K562 (cell line): ENCODE data around the gene DVL2. TPM values are rescaled to one million over a fixed set of nuclear protein-coding genes. Genes with fewer than 3 reads are reported as not detected.

Experiments used
- ATAC-seq: fragments of 200-7000 bp; cut with Tn5 transposase; 3 replicates; pipeline ENCODE4 v1.9.1; 2020; ENCODE audit warnings: moderate library complexity
- BruUV-seq: library from RNA; stranded (reverse); fragments of 400-500 nt; replicated peaks from 2 replicates; lab custom pipeline; 2021; lab: Mats Ljungman, UMichigan
- CTCF ChIA-PET: fragments of 300-600 bp; formaldehyde crosslinking; extraction: SDS; loops from one replicate; lab custom pipeline; 2021; ENCODE audit warnings: low intra/inter-chr PET ratio; lab: Yijun Ruan, JAX
- POLR2A ChIA-PET: fragments of 300-600, 350-650 bp; sonication (Branson Sonifier 250); formaldehyde crosslinking; extraction: SDS; loops from one replicate; lab custom pipeline; 2021; ENCODE audit warnings: antibody characterized with exemption, inconsistent platforms; lab: Yijun Ruan, JAX
- DNase-seq, 4 experiments: peaks; one replicate each; pipeline versions ENCODE4 v3.0.0 to v3.0.0-alpha.2; 2011 to 2018; ENCODE audit warnings: low spot score in 3 of 4, mixed read lengths in 3 of 4; ENCODE audit errors: extremely low read depth in 1 of 4
- FAIRE-seq: peaks from 2 replicates; lab custom pipeline; 2011; peaks lifted over from hg19 to GRCh38; lab: Jason Lieb, UNC
- H2AFZ ChIP-seq: 2 replicates; pipeline ENCODE4 v1.6.0; 2011; ENCODE audit warnings: low read depth, low read length, control low read depth, inconsistent platforms
- H3K27ac ChIP-seq: fragments of 200-600 bp; 3 replicates; pipeline ENCODE4 v1.8.0; 2011; ENCODE audit warnings: low read depth, mild to moderate bottlenecking, control low read depth, inconsistent platforms, low read length, moderate library complexity, mixed read lengths; ENCODE audit errors: extremely low read depth
- H3K27me3 ChIP-seq, 2 experiments: fragments of 300-600 bp in 1 of 2; 2 replicates in 1 of 2; 3 replicates in 1 of 2; pipeline versions ENCODE4 v1.6.0 to v1.8.0; 2011; ENCODE audit warnings: inconsistent platforms in 2 of 2, low read length in 2 of 2, mild to moderate bottlenecking in 1 of 2, mixed read lengths in 1 of 2, moderate library complexity in 1 of 2; ENCODE audit not compliant: control insufficient read depth in 2 of 2, insufficient read depth in 2 of 2
- H3K36me3 ChIP-seq: fragments of 300-600 bp; 3 replicates; pipeline ENCODE4 v1.8.0; 2011; ENCODE audit warnings: mild to moderate bottlenecking, low read length, inconsistent platforms; ENCODE audit not compliant: control insufficient read depth, insufficient read depth
- H3K4me1 ChIP-seq, 2 experiments: fragments of 200-600 bp in 1 of 2; replicated peaks in 1 of 2; 2 replicates in 1 of 2; 3 replicates in 1 of 2; pipeline versions ENCODE4 v1.5.1 to v1.8.0; 2011; ENCODE audit warnings: inconsistent platforms in 2 of 2, low read length in 2 of 2, mild to moderate bottlenecking in 1 of 2, mixed read lengths in 1 of 2, moderate library complexity in 1 of 2; ENCODE audit not compliant: control insufficient read depth in 2 of 2, insufficient read depth in 2 of 2
- H3K4me2 ChIP-seq: 2 replicates; pipeline ENCODE4 v1.6.1; 2011; ENCODE audit warnings: low read length, control low read depth, inconsistent platforms, mixed read lengths; ENCODE audit not compliant: insufficient read depth
- H3K4me3 ChIP-seq: fragments of 200-600 bp; sonication (generic), shearing (Covaris generic); 2 replicates; pipeline ENCODE4 v1.5.1; 2016; ENCODE audit warnings: control low read depth, inconsistent platforms
- H3K79me2 ChIP-seq: fragments of 200-600 bp; 3 replicates; pipeline ENCODE4 v1.8.0; 2011; ENCODE audit warnings: low read length, inconsistent platforms; ENCODE audit not compliant: control insufficient read depth, insufficient read depth
- H3K9ac ChIP-seq, 2 experiments: 2 replicates each; pipeline versions ENCODE4 v1.6.0 to v1.6.1; 2011; ENCODE audit warnings: low read depth in 2 of 2, low read length in 2 of 2, control low read depth in 1 of 2, inconsistent platforms in 1 of 2, mild to moderate bottlenecking in 1 of 2, mixed read lengths in 1 of 2; ENCODE audit not compliant: insufficient read depth in 1 of 2
- H3K9me1 ChIP-seq: one replicate; pipeline ENCODE4 v1.6.0; 2011; ENCODE audit warnings: inconsistent platforms, mild to moderate bottlenecking, low read length, moderate library complexity; ENCODE audit not compliant: control insufficient read depth, insufficient read depth
- H3K9me3 ChIP-seq: replicated peaks from 2 replicates; pipeline ENCODE4 v1.5.1; 2011; ENCODE audit warnings: low read depth, low read length, inconsistent platforms; ENCODE audit not compliant: control insufficient read depth, insufficient read depth
- H4K20me1 ChIP-seq: replicated peaks from 2 replicates; pipeline ENCODE4 v1.6.1; 2011; ENCODE audit warnings: low read length, inconsistent platforms, mixed read lengths; ENCODE audit not compliant: control insufficient read depth, insufficient read depth
- ATF3 ChIP-seq, 2 experiments: fragments of 450-650 bp in 1 of 2; sonication (generic) in 1 of 2; formaldehyde crosslinking in 1 of 2; IDR thresholded peaks in 1 of 2; conservative IDR thresholded peaks in 1 of 2; 2 replicates each; pipeline versions ENCODE4 v1.6.1 to v1.8.1; 2016 to 2023; ENCODE audit warnings: mild to moderate bottlenecking in 2 of 2, moderate library complexity in 2 of 2, inconsistent platforms in 1 of 2, missing genetic modification reagents in 1 of 2
- ELK1 ChIP-seq: sonication (generic); formaldehyde crosslinking; IDR thresholded peaks from 2 replicates; pipeline ENCODE4 v1.8.1; 2022; ENCODE audit warnings: missing genetic modification reagents
- ERF ChIP-seq: fragments of 450-650 bp; formaldehyde crosslinking; IDR thresholded peaks from 2 replicates; pipeline ENCODE4 v1.4.0; 2020; ENCODE audit warnings: mild to moderate bottlenecking, mixed read lengths
- NR2C2 ChIP-seq, 2 experiments: fragments of 200-800 bp in 1 of 2; sonication (Bioruptor generic) in 1 of 2; sonication (generic) in 1 of 2; formaldehyde crosslinking in 1 of 2; IDR thresholded peaks; 2 replicates each; pipeline versions ENCODE4 v1.6.1 to v1.8.0; 2016 to 2022; ENCODE audit warnings: mild to moderate bottlenecking in 1 of 2, missing compliant biosample characterization in 1 of 2, missing genetic modification characterization in 1 of 2, missing genetic modification reagents in 1 of 2
- NRF1 ChIP-seq, 2 experiments: fragments of 450-650 bp; IDR thresholded peaks in 1 of 2; conservative IDR thresholded peaks in 1 of 2; 2 replicates each; pipeline ENCODE4 v1.6.1; 2014; ENCODE audit warnings: mild to moderate bottlenecking in 2 of 2
- SIN3B ChIP-seq: fragments of 450-650 bp; IDR thresholded peaks from 2 replicates; pipeline ENCODE4 v1.6.1; 2017; ENCODE audit warnings: low read depth, mild to moderate bottlenecking, moderate library complexity
- SMARCA4 ChIP-seq: fragments of 450-650 bp; IDR thresholded peaks from 2 replicates; pipeline ENCODE4 v1.6.1; 2016
- TEAD2 ChIP-seq: fragments of 450-650 bp; IDR thresholded peaks from 2 replicates; pipeline ENCODE4 v1.6.1; 2016; ENCODE audit warnings: missing genetic modification characterization, control low read depth, missing compliant biosample characterization
- THAP7 ChIP-seq: fragments of 250-450 bp; sonication (Bioruptor Pico); IDR thresholded peaks from 2 replicates; pipeline ENCODE4 v1.5.0; 2021
- ZBTB17 ChIP-seq: fragments of 450-650 bp; formaldehyde crosslinking; IDR thresholded peaks from 2 replicates; pipeline ENCODE4 v1.4.0; 2020; ENCODE audit warnings: mild to moderate bottlenecking
- ZNF311 ChIP-seq: fragments of 250-450 bp; sonication (Bioruptor Pico); IDR thresholded peaks from 2 replicates; pipeline ENCODE4 v1.4.0; 2020; ENCODE audit warnings: mild to moderate bottlenecking, moderate library complexity
- WGBS: fragments of 100-300 bp; shearing (Covaris generic); methylation state at CpG from one replicate; pipeline ENCODE4 v1.1.6; 2016; ENCODE audit warnings: low coverage, mixed read lengths; ENCODE audit not compliant: insufficient coverage; ENCODE audit errors: missing lambda C conversion rate; 5-methylcytosine and 5-hydroxymethylcytosine counted together
- in situ Hi-C: fragments of 300-500 bp; cut with MboI; formaldehyde crosslinking; loops from 4 replicates; pipeline ENCODE4 v1.15.0; 2018; ENCODE audit warnings: inconsistent platforms, mixed read lengths
- intact Hi-C: fragments of 100-400 bp; cut with micrococcal nuclease; formaldehyde crosslinking; loops from 2 replicates; pipeline ENCODE4 v1.14.2; 2022
- polyA plus RNA-seq, 8 experiments: library from polyadenylated mRNA; depleted of rRNA in 4 of 8; stranded (reverse) in 5 of 8; unstranded in 3 of 8; fragments of >200 nt; fragmentation: Nextera tagmentation in 2 of 8; fragmentation: Illumina TruSeq in 1 of 8; extraction: Ambion mirVana in 2 of 8; extraction: Trizol in 1 of 8; gene quantifications; 2 replicates each; pipeline versions ENCODE4 v1.2.1 to v1.2.3, GENCODE V29; 2011 to 2014; ENCODE audit warnings: inconsistent platforms in 1 of 8, missing spikeins in 1 of 8
- total RNA-seq, 7 experiments: library from RNA; depleted of rRNA in 6 of 7; stranded (reverse); fragments of >200 nt in 6 of 7; fragmentation: Illumina TruSeq in 2 of 7; extraction: Trizol in 2 of 7; gene quantifications; 2 replicates each; pipeline versions ENCODE4 v1.2.1 to v1.2.3, GENCODE V29; 2011 to 2021; ENCODE audit warnings: low replicate concordance in 1 of 7
- TF ChIP-seq, protein P1 (sequence below), 2 experiments: fragments of 450-650 bp; conservative IDR thresholded peaks; 2 replicates each; pipeline ENCODE4 v1.6.1; 2017; ENCODE audit warnings: mild to moderate bottlenecking in 2 of 2, moderate library complexity in 2 of 2
- TF ChIP-seq, protein P2 (sequence below): IDR thresholded peaks from 3 replicates; pipeline ENCODE4 v1.6.1; 2011; ENCODE audit warnings: borderline replicate concordance, mild to moderate bottlenecking; ENCODE audit not compliant: insufficient read length, insufficient read depth

DVL2 gene
- total and polyA plus RNA-seq, 9 of the 15 experiments (the other 6 are each of a cell fraction or from before 2014, with no cell fraction given): 1.3 to 49.5 (median 24.3) TPM

- no peak for FAIRE-seq
- H3K79me2 ChIP-seq: no peaks in the 10 kb centered on the region; the same call in 2 of the 3 replicates
- WGBS: 52% methylated on average over 8 of the region's 8 CpGs
- BruUV-seq: no TSS peak
- ChIA-PET CTCF (interaction anchor here (1.0 to 2.3 kb wide), 2 partner anchors 17 to 35 kb away, joined by 3 to 19 read pairs; no protein-coding TSS in a partner anchor), POLR2A (interaction anchor here (0.8 to 0.9 kb wide), 2 partner anchors 45 to 58 kb away, joined by 3 to 4 read pairs; partner anchors contain the start of gene DVL2)
- H3K4me2 ChIP-seq: no peak overlapping the region
- no peaks in the 10 kb centered on the region for H3K9me1 ChIP-seq
- no peaks in the 10 kb centered on the region for H3K27me3 ChIP-seq
- H3K36me3 ChIP-seq: no peaks in the 10 kb centered on the region
- no peak overlapping the region for H3K9ac ChIP-seq
- H3K4me3 ChIP-seq: no peak overlapping the region
- no peaks in the 10 kb centered on the region for H3K9me3 ChIP-seq
- in situ Hi-C loops: no loop called here
- intact Hi-C loops: no loop called here
- H2AFZ ChIP-seq: no peak overlapping the region
- no peak for DNase-seq
- H3K27ac ChIP-seq: no peak overlapping the region
- ATAC-seq: no peak
- no peaks in the 10 kb centered on the region; the same call in 1 of the 2 replicates for H4K20me1 ChIP-seq
- H3K4me1 ChIP-seq: peaks cover 15 to 40% of the 10 kb centered on the region in 2 experiments; a peak in 4 of 5 replicates
- TF ChIP-seq ERF (CRISPR knock-in tag) (no peak), ATF3 (IDR thresholded peaks at IDR 0.05) (no peak), ATF3 (CRISPR knock-in tag; conservative IDR thresholded peaks at IDR 0.05) (no peak), SMARCA4 (no peak), NR2C2 (CRISPR knock-in tag; IDR thresholded peaks at IDR 0.05) (no peak), NR2C2 (tag; IDR thresholded peaks at IDR 0.05) (no peak), SIN3B (no peak), TEAD2 (tag) (no peak), THAP7 (CRISPR knock-in tag) (no peak), ZNF311 (no peak), ELK1 (CRISPR knock-in tag) (no peak), ZBTB17 (CRISPR knock-in tag) (no peak), NRF1 (conservative IDR thresholded peaks at IDR 0.05 in 1 of 2, IDR thresholded peaks at IDR 0.05 in 1 of 2) (no peak)
- TF ChIP-seq, protein P1, sequence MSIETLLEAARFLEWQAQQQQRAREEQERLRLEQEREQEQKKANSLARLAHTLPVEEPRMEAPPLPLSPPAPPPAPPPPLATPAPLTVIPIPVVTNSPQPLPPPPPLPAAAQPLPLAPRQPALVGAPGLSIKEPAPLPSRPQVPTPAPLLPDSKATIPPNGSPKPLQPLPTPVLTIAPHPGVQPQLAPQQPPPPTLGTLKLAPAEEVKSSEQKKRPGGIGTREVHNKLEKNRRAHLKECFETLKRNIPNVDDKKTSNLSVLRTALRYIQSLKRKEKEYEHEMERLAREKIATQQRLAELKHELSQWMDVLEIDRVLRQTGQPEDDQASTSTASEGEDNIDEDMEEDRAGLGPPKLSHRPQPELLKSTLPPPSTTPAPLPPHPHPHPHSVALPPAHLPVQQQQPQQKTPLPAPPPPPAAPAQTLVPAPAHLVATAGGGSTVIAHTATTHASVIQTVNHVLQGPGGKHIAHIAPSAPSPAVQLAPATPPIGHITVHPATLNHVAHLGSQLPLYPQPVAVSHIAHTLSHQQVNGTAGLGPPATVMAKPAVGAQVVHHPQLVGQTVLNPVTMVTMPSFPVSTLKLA (conservative IDR thresholded peaks at IDR 0.05): no peak
- TF ChIP-seq, protein P2, sequence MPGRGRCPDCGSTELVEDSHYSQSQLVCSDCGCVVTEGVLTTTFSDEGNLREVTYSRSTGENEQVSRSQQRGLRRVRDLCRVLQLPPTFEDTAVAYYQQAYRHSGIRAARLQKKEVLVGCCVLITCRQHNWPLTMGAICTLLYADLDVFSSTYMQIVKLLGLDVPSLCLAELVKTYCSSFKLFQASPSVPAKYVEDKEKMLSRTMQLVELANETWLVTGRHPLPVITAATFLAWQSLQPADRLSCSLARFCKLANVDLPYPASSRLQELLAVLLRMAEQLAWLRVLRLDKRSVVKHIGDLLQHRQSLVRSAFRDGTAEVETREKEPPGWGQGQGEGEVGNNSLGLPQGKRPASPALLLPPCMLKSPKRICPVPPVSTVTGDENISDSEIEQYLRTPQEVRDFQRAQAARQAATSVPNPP: no peak
Measured at GRCh38 chr17:7279448-7279847, 45.1 kb upstream of the DVL2 start.
